Activated CD8-positive, alpha-beta T cell treated with anti-CD3 and anti-CD28 coated beads, Interleukin-2, amount 10 ng/mL, durations not matched to agents 7 days and 5 days (primary cell): ENCODE results near the gene PLXDC1. TPM values are rescaled to one million over a fixed set of nuclear protein-coding genes. Genes with fewer than 3 reads are reported as not detected.
"Not testable (repeated sequence)": the region's sequence is repeated elsewhere in the genome, so short reads cannot be mapped to it uniquely, and the experiment has no call there.

ENCODE experiments used
- ATAC-seq: fragments of 150-1000 bp; cut with Tn5 transposase; one replicate; pipeline ENCODE4 v1.10.0; 2021; ENCODE audit warnings: moderate library complexity
- CTCF ChIA-PET: fragments of 350-600 bp; sonication (Branson Sonifier 250); formaldehyde crosslinking; loops from one replicate; lab custom pipeline; 2021; ENCODE audit warnings: antibody characterized with exemption; lab: Charles Lee
- POLR2A ChIA-PET: fragments of 350-600 bp; sonication (Branson Sonifier 250); formaldehyde crosslinking; loops from one replicate; lab custom pipeline; 2021; ENCODE audit warnings: antibody characterized with exemption; lab: Charles Lee
- DNase-seq: peaks from one replicate; pipeline ENCODE4 v3.0.0-alpha.2; 2020
- H3K27ac Mint-ChIP-seq: one replicate; pipeline ENCODE4 v1.8.0; 2021; ENCODE audit warnings: mild to moderate bottlenecking, mixed read lengths
- H3K27me3 Mint-ChIP-seq: one replicate; pipeline ENCODE4 v1.8.0; 2021; ENCODE audit warnings: low read depth, mixed read lengths
- H3K36me3 Mint-ChIP-seq: one replicate; pipeline ENCODE4 v1.8.0; 2021; ENCODE audit warnings: low read depth, mixed read lengths
- H3K4me1 Mint-ChIP-seq: one replicate; pipeline ENCODE4 v1.8.0; 2021; ENCODE audit warnings: low read depth, mixed read lengths
- H3K4me3 Mint-ChIP-seq: one replicate; pipeline ENCODE4 v1.8.0; 2021; ENCODE audit warnings: mild to moderate bottlenecking, mixed read lengths
- H3K9me3 Mint-ChIP-seq: one replicate; pipeline ENCODE4 v1.8.0; 2022; ENCODE audit warnings: mixed read lengths; ENCODE audit not compliant: insufficient read depth
- total RNA-seq, 2 experiments: library from RNA; stranded (reverse); gene quantifications; one replicate each; pipeline ENCODE4 v1.2.3, GENCODE V29; 2021

PLXDC1 gene
- total RNA-seq, 2 experiments from 2014 or later, result 3.3 to 3.9 TPM

DNA sequence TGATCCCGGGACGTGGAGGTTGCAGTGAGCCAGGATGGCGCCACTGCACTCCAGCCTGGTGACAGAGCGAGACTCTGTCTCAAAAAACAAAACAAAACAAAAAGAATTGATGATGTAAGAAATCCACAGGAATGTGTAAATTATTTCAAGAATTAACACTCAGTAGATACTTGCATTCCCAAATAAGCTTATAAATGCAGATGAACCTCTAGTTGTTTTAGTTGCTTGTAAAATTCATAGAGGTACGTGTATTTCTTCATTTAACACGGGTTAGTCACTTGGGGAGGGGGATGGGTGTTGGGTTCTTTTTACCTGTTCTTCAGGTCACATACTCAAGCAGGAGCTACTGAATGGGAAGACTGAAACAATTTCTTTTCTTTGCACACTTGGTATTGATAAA lies 128.5 kb downstream of the PLXDC1 start:
- no peaks in the 10 kb centered on the region for H3K9me3 Mint-ChIP-seq
- peaks cover 20% of the 10 kb centered on the region for H3K4me1 Mint-ChIP-seq
- H3K36me3 Mint-ChIP-seq, result no peaks in the 10 kb centered on the region
- DNase-seq (no peak), ATAC-seq (no peak)
- H3K27me3 Mint-ChIP-seq, result peaks cover 25% of the 10 kb centered on the region
- POLR2A ChIA-PET, result no interaction called here
- no peak overlapping the region for H3K4me3 Mint-ChIP-seq
- no peak overlapping the region for H3K27ac Mint-ChIP-seq
- CTCF ChIA-PET, result interaction anchor here (0.8 kb wide), 1 partner anchor 40 kb away, joined by 4 read pairs; no protein-coding TSS in a partner anchor

DNA sequence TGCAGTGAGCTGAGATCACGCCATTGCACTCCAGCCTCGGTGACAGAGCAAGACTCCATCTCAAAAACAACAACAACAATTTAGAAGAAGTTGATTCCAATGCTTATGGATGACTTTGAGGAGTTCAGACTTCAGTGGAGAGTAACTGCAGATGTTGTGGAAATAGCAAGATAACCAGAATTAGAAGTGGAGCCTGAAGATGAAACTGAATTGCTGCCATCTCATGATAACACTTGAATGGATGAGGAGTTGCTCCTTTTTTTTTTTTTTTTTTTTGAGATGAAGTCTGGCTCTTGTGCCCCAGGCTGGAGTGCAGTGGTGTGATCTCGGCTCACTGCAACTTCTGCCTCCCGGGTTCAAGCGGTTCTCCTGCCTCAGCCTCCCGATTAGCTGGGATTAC lies 131.4 kb downstream of the PLXDC1 start:
- CTCF ChIA-PET, ATAC-seq, H3K27ac Mint-ChIP-seq, H3K4me3 Mint-ChIP-seq, POLR2A ChIA-PET, H3K36me3 Mint-ChIP-seq, H3K27me3 Mint-ChIP-seq, H3K9me3 Mint-ChIP-seq, DNase-seq: not testable (repeated sequence)
- peaks cover 27% of the 10 kb centered on the region for H3K4me1 Mint-ChIP-seq

DNA sequence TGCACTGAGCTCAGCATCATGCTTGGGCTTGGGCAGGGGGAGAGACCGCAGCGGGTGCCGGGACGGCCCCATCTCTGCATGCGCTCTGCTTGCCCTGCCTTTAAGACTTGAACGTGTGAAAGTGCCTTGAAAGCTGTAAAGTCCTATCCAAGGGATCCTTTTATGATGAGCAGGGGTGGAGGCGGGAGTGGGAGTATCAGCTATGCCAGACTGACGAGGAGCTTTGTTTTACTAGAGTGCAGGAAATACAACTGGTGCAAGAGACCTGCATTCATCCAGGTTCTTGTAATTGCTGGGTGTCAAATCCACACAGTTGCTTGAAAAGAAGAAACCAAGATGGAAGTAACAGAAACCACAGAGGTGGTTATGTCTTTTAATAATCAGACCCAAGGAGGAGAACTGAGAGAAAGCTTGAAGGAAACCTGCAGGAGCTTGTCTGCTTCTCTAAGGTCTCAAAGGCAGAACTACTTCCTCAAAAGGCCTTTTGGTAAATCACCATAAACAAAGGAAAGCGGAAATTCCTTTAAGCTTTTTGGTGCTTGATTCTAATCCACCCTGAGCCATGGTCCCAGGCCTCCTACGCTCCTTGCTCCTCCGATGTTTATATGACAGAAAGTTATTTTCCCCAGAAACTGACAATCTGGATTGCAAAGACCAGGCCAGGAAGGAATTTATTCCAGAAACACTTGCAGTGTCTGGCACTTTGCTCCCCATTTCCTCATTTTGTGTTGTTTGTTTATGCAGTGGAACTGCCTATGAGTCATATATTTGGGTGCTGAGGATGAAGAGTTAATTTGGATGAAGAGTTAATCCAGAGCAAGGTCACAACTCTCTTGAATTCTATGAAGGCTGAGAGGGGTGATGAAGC lies 132.9 kb downstream of the PLXDC1 start:
- Mint-ChIP-seq H3K36me3 (no peaks in the 10 kb centered on the region), H3K4me3 (no peak overlapping the region), H3K27me3 (peaks cover 3% of the 10 kb centered on the region), H3K27ac (no peak overlapping the region), H3K9me3 (no peaks in the 10 kb centered on the region), H3K4me1 (peaks cover 27% of the 10 kb centered on the region)
- ATAC-seq (no peak), DNase-seq (no peak)
- ChIA-PET CTCF (interaction anchor here (0.7 to 5.8 kb wide), 6 partner anchors 11 to 156 kb away, joined by 3 to 34 read pairs (median 10); no protein-coding TSS in a partner anchor), POLR2A (interaction anchor here (1.2 kb wide), 1 partner anchor 27 kb away, joined by 3 read pairs; no protein-coding TSS in a partner anchor)

DNA sequence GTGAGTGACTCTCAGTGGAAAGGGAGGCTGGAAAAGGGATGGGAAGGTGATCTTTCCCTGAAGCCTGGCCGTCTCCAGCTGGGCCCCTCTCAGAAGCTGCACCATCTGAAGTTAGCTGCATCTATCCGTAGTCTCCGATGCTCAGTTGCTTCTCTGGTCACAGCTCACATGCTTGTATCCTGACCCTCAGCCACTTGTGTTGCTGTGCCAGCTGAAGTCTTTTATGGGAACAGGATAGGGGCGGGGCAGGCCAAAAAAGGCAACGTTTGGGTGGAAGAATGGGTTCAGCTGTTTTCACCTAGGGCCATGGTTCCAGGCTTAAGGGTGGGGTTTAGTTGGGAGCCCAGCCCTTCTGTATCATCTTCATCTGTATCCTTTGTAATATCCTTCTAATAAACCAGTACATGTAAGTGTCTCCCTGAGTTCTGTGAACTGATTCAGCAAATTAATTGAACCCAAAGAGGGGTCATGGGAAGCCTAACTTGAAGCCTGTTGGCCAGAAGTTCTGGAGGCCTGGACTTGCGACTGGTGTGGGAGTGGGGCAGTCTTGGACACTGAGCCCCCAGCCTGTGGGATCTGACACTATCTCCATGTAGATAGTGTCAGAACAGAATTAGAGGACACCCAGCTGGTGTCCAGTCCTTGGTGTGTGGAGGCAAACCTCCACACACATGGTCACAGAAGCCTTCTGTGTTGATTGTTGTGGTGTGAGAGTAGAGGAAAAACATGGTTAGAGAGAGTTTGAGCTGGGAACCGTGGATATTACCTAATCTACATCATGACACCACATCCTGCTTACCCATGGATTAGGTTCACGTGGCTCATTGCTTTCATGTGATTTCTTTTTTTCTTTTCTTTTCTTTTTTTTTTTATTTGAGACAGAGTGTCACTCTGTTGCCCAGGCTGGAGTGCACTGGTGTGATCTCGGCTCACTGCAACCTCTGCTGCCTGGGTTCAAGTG lies 135.0 kb downstream of the PLXDC1 start:
- ChIA-PET CTCF (interaction anchor here (1.0 to 5.8 kb wide), 4 partner anchors 33 to 158 kb away, joined by 3 to 34 read pairs (median 8); no protein-coding TSS in a partner anchor), POLR2A (no interaction called here)
- Mint-ChIP-seq H3K4me3 (no peak overlapping the region), H3K4me1 (peaks cover 27% of the 10 kb centered on the region), H3K27ac (peak overlapping the region; percentile 68), H3K36me3 (no peaks in the 10 kb centered on the region), H3K9me3 (no peaks in the 10 kb centered on the region), H3K27me3 (peaks cover 3% of the 10 kb centered on the region)
- ATAC-seq (peak; percentile 74), DNase-seq (peak; percentile 34)

DNA sequence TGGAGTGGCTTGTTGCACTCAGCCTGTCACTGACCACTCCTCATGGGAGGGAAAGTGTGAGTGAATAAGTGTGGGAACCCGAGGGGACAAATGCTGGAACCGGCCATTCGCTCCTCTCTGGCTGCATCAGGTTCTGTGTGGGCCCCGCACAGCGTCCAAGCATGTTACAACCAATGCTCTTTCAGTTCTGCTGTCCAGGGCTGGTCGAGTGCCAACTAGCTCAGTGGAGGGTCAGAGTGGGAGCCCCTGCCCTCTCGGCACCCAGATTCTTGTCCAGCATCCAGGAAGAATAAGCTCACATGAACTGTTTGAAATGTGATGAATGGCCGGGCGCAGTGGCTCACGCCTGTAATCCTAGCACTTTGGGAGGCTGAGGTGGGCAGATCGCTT lies 135.9 kb downstream of the PLXDC1 start:
- Mint-ChIP-seq H3K27ac (no peak overlapping the region), H3K36me3 (no peaks in the 10 kb centered on the region), H3K4me3 (no peak overlapping the region), H3K4me1 (peaks cover 27% of the 10 kb centered on the region), H3K9me3 (no peaks in the 10 kb centered on the region), H3K27me3 (no peaks in the 10 kb centered on the region)
- ChIA-PET CTCF (interaction anchor here (1.0 to 5.8 kb wide), 3 partner anchors 32 to 149 kb away, joined by 3 to 34 read pairs (median 6); no protein-coding TSS in a partner anchor), POLR2A (no interaction called here)
- no peak for DNase-seq
- no peak for ATAC-seq

DNA sequence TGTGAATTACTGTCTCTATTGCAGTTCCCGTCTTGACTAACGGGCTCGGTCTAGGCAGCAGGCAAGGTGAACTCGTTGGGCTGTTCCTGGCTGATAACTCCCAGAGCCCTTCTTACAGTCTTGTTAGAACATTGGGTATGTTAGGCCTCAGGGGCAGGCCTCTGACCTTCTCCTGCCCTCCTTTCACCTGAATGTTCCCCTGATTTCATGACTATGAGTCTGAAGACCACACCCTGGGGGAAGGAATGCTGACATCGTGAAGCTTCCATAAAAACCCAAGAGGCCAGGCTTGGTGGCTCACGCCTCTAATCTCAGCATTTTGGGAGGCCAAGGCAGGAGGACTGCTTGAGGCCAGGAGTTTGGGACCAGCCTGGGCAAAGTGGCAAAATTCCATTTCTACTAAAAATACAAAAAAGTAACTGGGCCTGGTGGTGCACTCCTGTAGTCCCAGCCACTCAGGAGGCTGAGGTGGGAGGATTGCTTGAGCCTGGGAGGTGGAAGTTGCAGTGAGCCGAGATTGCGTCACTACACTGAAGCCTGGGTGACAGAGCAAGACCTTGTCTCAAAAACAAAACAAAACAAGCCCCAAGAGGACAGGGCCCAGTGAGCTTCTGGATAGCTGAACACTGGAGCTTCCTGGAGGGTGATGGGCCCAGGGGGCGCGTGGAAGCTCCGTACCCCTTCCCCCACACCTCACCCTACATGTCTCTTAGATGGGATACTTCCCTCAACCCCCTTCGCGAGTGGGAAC lies 136.5 kb downstream of the PLXDC1 start:
- Mint-ChIP-seq H3K27ac (no peak overlapping the region), H3K4me3 (no peak overlapping the region), H3K4me1 (peaks cover 27% of the 10 kb centered on the region), H3K9me3 (no peaks in the 10 kb centered on the region), H3K27me3 (no peaks in the 10 kb centered on the region), H3K36me3 (no peaks in the 10 kb centered on the region)
- ChIA-PET POLR2A (no interaction called here), CTCF (interaction anchor here (1.0 to 5.8 kb wide), 3 partner anchors 31 to 150 kb away, joined by 3 to 34 read pairs (median 6); no protein-coding TSS in a partner anchor)
- DNase-seq, result no peak
- no peak for ATAC-seq

DNA sequence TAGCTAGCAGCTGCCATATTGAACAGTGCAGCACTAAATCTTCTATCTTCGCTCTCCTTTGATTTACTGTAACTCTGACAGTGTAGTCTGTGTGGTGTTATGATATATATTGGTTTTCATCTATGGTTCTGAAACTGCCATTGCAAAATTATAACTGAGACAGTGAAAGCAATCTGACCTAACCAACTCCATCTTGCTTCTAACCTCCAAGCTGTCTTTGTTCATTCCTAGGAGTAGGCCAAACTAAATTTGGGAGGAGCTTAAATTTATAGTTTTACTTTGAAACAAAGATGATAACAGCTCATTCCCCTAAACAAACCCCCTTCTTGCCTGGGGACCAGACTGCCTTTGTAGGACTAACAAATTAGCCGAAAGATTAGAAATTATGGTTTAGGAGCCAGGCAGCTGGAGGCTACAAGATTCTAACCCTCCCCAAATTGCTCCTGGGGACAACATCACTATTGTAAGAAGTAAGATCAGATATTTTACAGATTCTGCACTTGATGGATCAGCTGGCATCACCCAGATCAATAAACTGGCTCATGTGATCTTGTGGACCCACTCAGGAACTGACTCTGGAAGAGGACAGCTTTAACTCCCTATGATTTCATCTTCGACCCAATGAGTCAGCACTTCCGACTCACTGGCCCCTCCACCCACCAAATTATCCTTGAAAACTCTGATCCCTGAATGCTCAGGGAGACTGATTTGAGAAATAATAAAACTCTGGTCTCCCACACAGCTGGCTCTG lies 137.2 kb downstream of the PLXDC1 start:
- CTCF ChIA-PET, result interaction anchor here (1.0 to 5.8 kb wide), 3 partner anchors 30 to 151 kb away, joined by 3 to 34 read pairs (median 6); no protein-coding TSS in a partner anchor
- POLR2A ChIA-PET, result no interaction called here
- no peak for DNase-seq
- H3K27me3 Mint-ChIP-seq, result no peaks in the 10 kb centered on the region
- no peak for ATAC-seq
- H3K9me3 Mint-ChIP-seq, result no peaks in the 10 kb centered on the region
- H3K4me3 Mint-ChIP-seq, result no peak overlapping the region
- peaks cover 27% of the 10 kb centered on the region for H3K4me1 Mint-ChIP-seq
- no peaks in the 10 kb centered on the region for H3K36me3 Mint-ChIP-seq
- H3K27ac Mint-ChIP-seq, result no peak overlapping the region

Other genes starting within 250 kb of the PLXDC1 start
- not detected for gene FBXO47, start 184.2 kb downstream of the PLXDC1 start, total RNA-seq
- gene ARL5C, start 14.5 kb upstream of the PLXDC1 start, total RNA-seq, result not detected
- gene CACNB1, start 46.0 kb upstream of the PLXDC1 start, total RNA-seq, result 10 to 100 TPM; 22.1 to 23.2 TPM
- gene RPL19, start 48.6 kb upstream of the PLXDC1 start, total RNA-seq, result 1,000 to 10,000 TPM; 1,896 to 1,946 TPM
- not detected for gene STAC2, start 74.3 kb upstream of the PLXDC1 start, total RNA-seq
- gene FBXL20, start 250.0 kb upstream of the PLXDC1 start, total RNA-seq, result 10 to 100 TPM; 11.2 to 11.8 TPM